Retinal pigment epithelial cell (primary cell): ENCODE data around the gene FXYD7.

Experiments used
- DNase-seq: peaks from one replicate; pipeline ENCODE4 v3.0.0-alpha.2; 2010; ENCODE audit warnings: low read depth
- H3K4me3 ChIP-seq: 2 replicates; pipeline ENCODE4 v1.5.1; 2011; ENCODE audit warnings: mild to moderate bottlenecking, low read length, control low read depth, moderate library complexity
- CTCF ChIP-seq: conservative IDR thresholded peaks from 2 replicates; pipeline ENCODE4 v1.5.1; 2011; ENCODE audit warnings: low read depth, low read length, control low read depth, inconsistent platforms

Gene FXYD7

DNA sequence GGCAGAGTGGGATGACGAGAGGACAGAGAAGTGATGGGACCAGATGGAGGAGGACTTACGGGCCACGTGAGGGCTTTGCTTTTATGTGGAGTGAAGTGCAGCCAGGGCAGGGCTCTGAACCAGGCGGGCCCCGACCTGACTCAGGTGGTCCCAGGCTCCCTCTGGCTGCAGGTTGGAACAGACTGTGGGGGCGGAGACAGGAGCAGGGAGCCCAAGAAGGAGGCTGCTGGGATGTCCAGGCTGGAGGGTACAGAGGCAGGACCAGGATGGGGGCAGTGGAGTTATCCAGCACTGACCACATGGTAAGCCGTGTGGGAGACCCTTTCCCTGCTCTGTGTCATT lies 13.6 kb downstream of the FXYD7 start:
- no peak overlapping the region for H3K4me3 ChIP-seq
- TF ChIP-seq CTCF, result no peak

GRCh38 chr19:35157431-35157830 lies 14.4 kb downstream of the FXYD7 start:
- DNase-seq, result no peak
- no peak overlapping the region for H3K4me3 ChIP-seq
- no peak for TF ChIP-seq CTCF

More for the DNA sequence above, 13.6 kb downstream of the FXYD7 start:
- DNase-seq, result no peak

DNA sequence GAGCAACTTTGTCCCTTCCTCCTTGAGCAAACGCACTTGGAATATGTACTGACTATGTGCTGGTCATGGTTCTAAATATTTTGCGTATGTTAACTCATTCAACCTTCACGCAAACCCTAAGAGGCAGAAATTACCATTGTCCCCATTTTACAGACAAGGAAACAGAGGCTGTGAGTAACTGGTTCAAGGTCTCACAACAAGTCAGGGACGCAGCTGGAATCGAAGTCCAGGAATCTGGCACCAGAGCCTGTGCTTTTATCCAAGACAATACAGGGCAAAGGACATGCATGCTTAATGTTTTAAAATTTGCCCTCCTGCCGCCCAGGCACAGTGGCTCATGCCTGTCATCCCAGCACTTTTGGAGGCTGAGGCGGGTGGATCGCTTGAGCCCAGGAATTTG lies 16.6 kb downstream of the FXYD7 start:
- no peak for DNase-seq
- no peak overlapping the region for H3K4me3 ChIP-seq
- TF ChIP-seq CTCF, result no peak

GRCh38 chr19:35160629-35161433 lies 17.8 kb downstream of the FXYD7 start:
- H3K4me3 ChIP-seq, result no peak overlapping the region
- TF ChIP-seq CTCF, result no peak
- no peak for DNase-seq

- H3K4me3 ChIP-seq, result no peak overlapping the region
- DNase-seq, result no peak
- TF ChIP-seq CTCF, result no peak
These were observed 18.3 kb downstream of the FXYD7 start for GRCh38 chr19:35161434-35161743.

GRCh38 chr19:35162471-35163326 lies 19.6 kb downstream of the FXYD7 start:
- H3K4me3 ChIP-seq, result no peak overlapping the region
- no peak for TF ChIP-seq CTCF

GRCh38 chr19:35164418-35164817 lies 21.4 kb downstream of the FXYD7 start:
- TF ChIP-seq CTCF, result no peak
- DNase-seq, result no peak
- H3K4me3 ChIP-seq, result no peak overlapping the region

More at GRCh38 chr19:35162471-35163326, 19.6 kb downstream of the FXYD7 start:
- DNase-seq, result no peak
